GM20000 (cell line): Measurements from ENCODE around the gene CCDC70.

Experiments used
- DNase-seq: peaks from one replicate; pipeline ENCODE4 v3.0.0; 2012; ENCODE audit warnings: low spot score
- TF ChIP-seq, protein P1 (sequence below): IDR thresholded peaks from 2 replicates; pipeline ENCODE4 v1.5.1; 2012; ENCODE audit warnings: mild to moderate bottlenecking, control low read depth; ENCODE audit errors: extremely low read depth, missing control alignments

Gene CCDC70

GRCh38 chr13:51825165-51825592 lies 36.6 kb upstream of the CCDC70 start:
- TF ChIP-seq, protein P1, sequence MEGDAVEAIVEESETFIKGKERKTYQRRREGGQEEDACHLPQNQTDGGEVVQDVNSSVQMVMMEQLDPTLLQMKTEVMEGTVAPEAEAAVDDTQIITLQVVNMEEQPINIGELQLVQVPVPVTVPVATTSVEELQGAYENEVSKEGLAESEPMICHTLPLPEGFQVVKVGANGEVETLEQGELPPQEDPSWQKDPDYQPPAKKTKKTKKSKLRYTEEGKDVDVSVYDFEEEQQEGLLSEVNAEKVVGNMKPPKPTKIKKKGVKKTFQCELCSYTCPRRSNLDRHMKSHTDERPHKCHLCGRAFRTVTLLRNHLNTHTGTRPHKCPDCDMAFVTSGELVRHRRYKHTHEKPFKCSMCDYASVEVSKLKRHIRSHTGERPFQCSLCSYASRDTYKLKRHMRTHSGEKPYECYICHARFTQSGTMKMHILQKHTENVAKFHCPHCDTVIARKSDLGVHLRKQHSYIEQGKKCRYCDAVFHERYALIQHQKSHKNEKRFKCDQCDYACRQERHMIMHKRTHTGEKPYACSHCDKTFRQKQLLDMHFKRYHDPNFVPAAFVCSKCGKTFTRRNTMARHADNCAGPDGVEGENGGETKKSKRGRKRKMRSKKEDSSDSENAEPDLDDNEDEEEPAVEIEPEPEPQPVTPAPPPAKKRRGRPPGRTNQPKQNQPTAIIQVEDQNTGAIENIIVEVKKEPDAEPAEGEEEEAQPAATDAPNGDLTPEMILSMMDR, result no peak
- DNase-seq, result no peak

- no peak for DNase-seq
- TF ChIP-seq, protein P1, result no peak
Measured at GRCh38 chr13:51825681-51826254, 36.0 kb upstream of the CCDC70 start.

DNA sequence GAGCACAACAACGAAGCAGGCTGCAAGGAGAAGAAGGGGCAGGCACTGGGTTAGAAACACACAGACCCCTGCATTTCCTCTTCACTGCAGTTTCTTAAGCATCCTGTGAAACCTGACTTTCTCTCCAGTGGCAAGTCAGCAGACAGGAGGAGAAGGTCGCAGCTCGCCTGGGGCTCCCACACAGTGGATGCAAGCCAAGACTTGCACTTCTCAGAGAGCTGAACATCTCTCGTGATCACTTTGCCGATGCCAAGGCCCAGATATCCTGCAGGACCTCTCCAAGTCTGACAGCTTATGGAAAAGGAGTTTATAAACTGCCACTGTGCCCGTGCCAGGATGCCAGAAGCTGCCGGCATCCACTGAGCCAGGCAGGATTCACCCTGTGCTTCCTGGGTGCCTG lies 35.2 kb upstream of the CCDC70 start:
- TF ChIP-seq, protein P1, result no peak
- DNase-seq, result no peak

DNA sequence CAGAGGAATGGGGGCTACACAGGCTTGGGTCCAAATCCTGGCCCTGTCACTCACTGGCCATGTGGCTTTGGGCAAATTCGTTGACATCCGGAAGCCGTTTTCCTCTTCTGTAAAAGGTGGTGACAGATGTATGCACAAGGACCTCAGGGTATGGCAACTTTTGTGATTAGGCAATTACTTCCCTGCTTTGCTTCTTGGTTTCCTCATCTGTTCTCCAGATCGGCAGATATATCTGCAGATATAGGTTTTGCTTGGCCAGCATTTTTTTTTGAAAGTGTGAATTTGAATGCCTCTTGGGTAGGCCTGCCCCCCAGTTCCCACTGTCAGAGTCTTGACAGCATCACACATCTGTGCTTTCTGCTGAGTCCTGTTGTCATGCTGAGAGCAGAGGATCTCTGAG lies 34.5 kb upstream of the CCDC70 start:
- DNase-seq, result no peak

DNA sequence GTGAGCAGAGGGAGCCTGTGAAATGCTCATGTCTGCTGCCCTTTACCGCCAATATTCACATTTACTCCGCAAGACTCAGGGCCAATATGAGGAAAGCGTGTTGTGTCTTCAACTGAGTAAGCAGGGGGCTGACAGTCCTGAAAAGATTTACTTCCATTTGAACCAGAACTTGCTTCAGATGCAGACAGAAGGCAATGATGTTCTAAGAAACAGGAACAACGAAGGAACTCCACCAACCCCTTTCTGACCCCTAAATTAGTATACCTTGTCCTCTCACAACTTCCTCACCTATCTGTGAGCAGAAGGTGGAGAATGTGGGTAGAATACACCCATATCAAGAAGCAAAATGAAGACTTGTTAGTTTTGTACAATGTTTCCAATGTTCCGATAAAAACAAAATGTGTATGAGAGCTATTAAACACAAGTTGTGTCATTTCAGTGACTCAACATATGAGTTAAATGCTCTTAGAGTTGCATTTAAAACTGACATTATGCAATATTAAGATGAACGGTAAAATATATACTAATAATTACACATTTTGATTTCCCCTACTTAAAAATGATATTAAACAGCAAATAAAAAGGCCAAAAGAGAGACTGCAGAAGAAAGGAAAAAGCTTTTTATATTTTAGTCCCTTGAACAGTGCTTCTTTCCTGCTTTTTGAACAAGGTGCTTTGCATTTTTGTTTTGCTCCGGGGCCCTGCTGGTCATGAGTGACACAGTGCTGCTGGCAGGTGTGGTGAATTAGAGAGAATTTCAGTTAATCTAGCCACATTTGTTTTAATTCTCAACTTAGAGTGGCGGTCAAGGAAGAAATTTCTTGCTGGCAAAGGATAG lies 32.8 kb upstream of the CCDC70 start:
- TF ChIP-seq, protein P1, result no peak
- no peak for DNase-seq

More for the DNA sequence above, 34.5 kb upstream of the CCDC70 start:
- TF ChIP-seq, protein P1, result no peak

GRCh38 chr13:51829568-51829899 lies 32.2 kb upstream of the CCDC70 start:
- TF ChIP-seq, protein P1, result no peak
- DNase-seq, result no peak

- TF ChIP-seq, protein P1, result no peak
- no peak for DNase-seq
Measured at GRCh38 chr13:51831519-51831918, 30.2 kb upstream of the CCDC70 start.
